K562 treated with DMSO at 1 percent for 24 hours (cell line): Measurements from ENCODE around the gene CAPN12. TPM values are rescaled to one million over a fixed set of nuclear protein-coding genes. Genes with fewer than 3 reads are reported as not detected.

ENCODE experiments used
- total RNA-seq: library from RNA; unstranded; fragments of 300-600 nt; gene quantifications from 2 replicates; pipeline ENCODE4 v1.2.3, GENCODE V29; 2022; ENCODE audit warnings: low read depth; ENCODE audit not compliant: insufficient read depth

Gene CAPN12
- 0.39 TPM in 1 of 2 replicates, not detected in the other for total RNA-seq

GRCh38 chr19:38744298-38744681 lies at the start of gene CAPN12:
TSS of gene CAPN12 (minus strand) at chr19:38744474. CDS start at chr19:38744165, 309 bp downstream.

DNA sequence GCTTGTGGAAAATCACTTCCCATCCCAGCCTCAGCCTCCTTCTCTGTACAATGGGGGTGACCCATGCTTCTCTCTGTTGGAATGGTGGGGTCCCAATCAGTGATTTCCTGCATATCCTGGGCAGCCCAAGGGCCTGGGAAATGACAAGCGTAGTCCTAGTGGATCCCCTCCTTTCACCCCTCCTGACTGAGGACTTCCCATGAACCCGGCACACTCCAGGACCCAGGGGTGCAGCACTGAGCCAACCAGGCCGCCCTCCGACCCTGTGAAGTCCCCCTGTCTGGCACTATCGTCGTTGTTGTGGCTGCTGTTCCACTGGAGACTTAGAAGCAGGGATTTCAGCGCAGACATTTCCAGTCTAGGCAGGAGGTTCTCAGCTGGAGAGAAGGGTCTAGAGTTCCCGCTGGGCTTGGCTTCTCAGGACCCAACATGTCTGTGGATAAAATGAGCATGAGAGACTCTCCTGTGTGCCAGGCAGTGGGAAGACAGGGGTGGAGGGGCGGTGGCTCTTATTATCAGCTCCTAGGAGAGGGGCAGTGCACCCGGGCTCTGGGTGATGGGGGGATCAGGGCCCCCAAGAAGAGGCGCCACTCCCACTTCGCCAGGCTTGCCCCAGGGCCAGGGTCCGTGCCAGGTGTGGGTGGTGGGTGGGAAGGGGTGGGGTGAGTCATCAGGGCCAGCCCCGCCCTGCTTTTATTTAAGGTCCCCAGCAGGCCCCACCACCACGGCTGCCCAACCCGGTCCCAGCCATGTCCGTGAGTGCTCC lies 44.4 kb upstream of the CAPN12 start, which contains the start of gene LGALS7B:
LGALS7B (plus strand) TSS at position 723 of the 766 bp plus-strand sequence; CDS start at position 750, 27 bp downstream.

GRCh38 chr19:38773469-38774177 lies 29.3 kb upstream of the CAPN12 start, which contains the start of gene LGALS7:
TSS of gene LGALS7 (minus strand) at chr19:38773517. CDS start at chr19:38773492, 25 bp downstream.

Other genes with a start within 250 kb of the CAPN12 start
- 0.46 and 0.63 TPM in 2 replicates for gene MAP4K1, start 126.5 kb downstream of the CAPN12 start, total RNA-seq
- gene EIF3K, start 125.3 kb downstream of the CAPN12 start, total RNA-seq, result 588 and 605 TPM in 2 replicates
- gene ACTN4, start 96.8 kb downstream of the CAPN12 start, total RNA-seq, result 412 and 454 TPM in 2 replicates
- gene LGALS7, start 29.0 kb upstream of the CAPN12 start, total RNA-seq, result not detected in 2 replicates
- gene LGALS7B, start 44.7 kb upstream of the CAPN12 start, total RNA-seq, result not detected in 2 replicates
- gene LGALS4, start 68.5 kb upstream of the CAPN12 start, total RNA-seq, result 0.43 TPM in 1 of 2 replicates, not detected in the other
- 259 and 262 TPM in 2 replicates for gene ECH1, start 87.3 kb upstream of the CAPN12 start, total RNA-seq
- 336 and 358 TPM in 2 replicates for gene HNRNPL, start 105.5 kb upstream of the CAPN12 start, total RNA-seq
- 9.0 and 11.8 TPM in 2 replicates for gene RINL, start 133.8 kb upstream of the CAPN12 start, total RNA-seq
- 96.7 and 101 TPM in 2 replicates for gene SIRT2, start 155.1 kb upstream of the CAPN12 start, total RNA-seq
- gene NFKBIB, start 155.5 kb upstream of the CAPN12 start, total RNA-seq, result 31.9 and 32.1 TPM in 2 replicates
- not detected in 2 replicates for gene CCER2, start 167.7 kb upstream of the CAPN12 start, total RNA-seq
- 25.5 and 31.4 TPM in 2 replicates for gene SARS2, start 186.3 kb upstream of the CAPN12 start, total RNA-seq
- 91.0 and 98.5 TPM in 2 replicates for gene MRPS12, start 186.5 kb upstream of the CAPN12 start, total RNA-seq
- gene FBXO17, start 231.3 kb upstream of the CAPN12 start, total RNA-seq, result 34.1 and 34.9 TPM in 2 replicates